WTC11 (cell line): ENCODE measurements around the gene HIP1R. TPM values are rescaled to one million over a fixed set of nuclear protein-coding genes. Genes with fewer than 3 reads are reported as not detected.
A peak's percentile ranks its signal among the peaks of the same experiment; 100 is the strongest.

ENCODE experiments used
- ATF1 ChIP-seq: sonication (generic); formaldehyde crosslinking; IDR thresholded peaks from 2 replicates; pipeline ENCODE4 v1.8.1; 2023; ENCODE audit warnings: mild to moderate bottlenecking, moderate library complexity, missing genetic modification reagents
- EMX1 ChIP-seq: fragments of 250-450 bp; sonication (Bioruptor Pico); IDR thresholded peaks from 2 replicates; pipeline ENCODE4 v1.8.0; 2021; ENCODE audit warnings: mild to moderate bottlenecking
- HMGA2 ChIP-seq: fragments of 250-450 bp; sonication (Bioruptor Pico); IDR thresholded peaks from 2 replicates; pipeline ENCODE4 v1.4.0; 2021; ENCODE audit warnings: mild to moderate bottlenecking, moderate library complexity
- IRF2 ChIP-seq: sonication (generic); formaldehyde crosslinking; IDR thresholded peaks from 2 replicates; pipeline ENCODE4 v1.8.0; 2022; ENCODE audit warnings: low read depth, missing genetic modification reagents, borderline replicate concordance
- NFE2L1 ChIP-seq: sonication (generic); formaldehyde crosslinking; IDR thresholded peaks from 2 replicates; pipeline ENCODE4 v1.8.1; 2023; ENCODE audit warnings: missing genetic modification reagents
- NFYB ChIP-seq: sonication (generic); formaldehyde crosslinking; conservative IDR thresholded peaks from 2 replicates; pipeline ENCODE4 v1.8.0; 2022; ENCODE audit warnings: low read depth, missing genetic modification reagents
- NR1H2 ChIP-seq: sonication (generic); formaldehyde crosslinking; IDR thresholded peaks from 2 replicates; pipeline ENCODE4 v1.9.0; 2021; ENCODE audit warnings: mild to moderate bottlenecking, moderate library complexity, missing genetic modification reagents
- RORB ChIP-seq: fragments of 250-450 bp; sonication (Bioruptor Pico); IDR thresholded peaks from 2 replicates; pipeline ENCODE4 v1.9.0; 2021; ENCODE audit warnings: mild to moderate bottlenecking
- SMAD4 ChIP-seq: sonication (generic); formaldehyde crosslinking; IDR thresholded peaks from 2 replicates; pipeline ENCODE4 v1.8.0; 2022; ENCODE audit warnings: mild to moderate bottlenecking, missing genetic modification reagents
- ZNF219 ChIP-seq: sonication (generic); formaldehyde crosslinking; IDR thresholded peaks from 2 replicates; pipeline ENCODE4 v1.8.0; 2023; ENCODE audit warnings: missing genetic modification reagents, mild to moderate bottlenecking, borderline replicate concordance
- ZNF317 ChIP-seq: sonication (generic); formaldehyde crosslinking; IDR thresholded peaks from 2 replicates; pipeline ENCODE4 v1.8.1; 2023; ENCODE audit warnings: low read depth, mild to moderate bottlenecking, moderate library complexity, missing genetic modification reagents, borderline replicate concordance
- ZNF423 ChIP-seq: fragments of 250-450 bp; sonication (Bioruptor Pico); IDR thresholded peaks from 2 replicates; pipeline ENCODE4 v2.1.2; 2022; ENCODE audit warnings: mild to moderate bottlenecking, moderate library complexity
- total RNA-seq: library from RNA; stranded (reverse); gene quantifications from 3 replicates; pipeline ENCODE4 v1.2.3, GENCODE V29; 2021
- TF ChIP-seq, protein P1 (sequence below): fragments of 250-450 bp; sonication (Bioruptor Pico); IDR thresholded peaks from 2 replicates; pipeline ENCODE4 v1.8.0; 2021; ENCODE audit warnings: mild to moderate bottlenecking
- TF ChIP-seq, protein P2 (sequence below): sonication (generic); formaldehyde crosslinking; IDR thresholded peaks from 2 replicates; pipeline ENCODE4 v1.8.1; 2023; ENCODE audit warnings: mild to moderate bottlenecking, missing genetic modification reagents, moderate library complexity
- TF ChIP-seq, protein P3 (sequence below): sonication (generic); formaldehyde crosslinking; IDR thresholded peaks from 2 replicates; pipeline ENCODE4 v1.8.1; 2023; ENCODE audit warnings: mild to moderate bottlenecking, missing genetic modification reagents
- TF ChIP-seq, protein P4 (sequence below): sonication (generic); formaldehyde crosslinking; IDR thresholded peaks from 2 replicates; pipeline ENCODE4 v1.8.0; 2023; ENCODE audit warnings: mild to moderate bottlenecking, missing genetic modification reagents
- TF ChIP-seq, protein P5 (sequence below): sonication (generic); formaldehyde crosslinking; IDR thresholded peaks from 2 replicates; pipeline ENCODE4 v1.8.1; 2022; ENCODE audit warnings: missing genetic modification reagents, borderline replicate concordance
- TF ChIP-seq, protein P6 (sequence below): sonication (generic); formaldehyde crosslinking; IDR thresholded peaks from 2 replicates; pipeline ENCODE4 v1.8.1; 2023; ENCODE audit warnings: mild to moderate bottlenecking, missing genetic modification reagents
- TF ChIP-seq, protein P7 (sequence below): sonication (generic); formaldehyde crosslinking; IDR thresholded peaks from 2 replicates; pipeline ENCODE4 v1.8.1; 2023; ENCODE audit warnings: mild to moderate bottlenecking, missing genetic modification reagents, borderline replicate concordance

HIP1R gene
- total RNA-seq, 1 experiment from 2014 or later, result 45.2 TPM

DNA sequence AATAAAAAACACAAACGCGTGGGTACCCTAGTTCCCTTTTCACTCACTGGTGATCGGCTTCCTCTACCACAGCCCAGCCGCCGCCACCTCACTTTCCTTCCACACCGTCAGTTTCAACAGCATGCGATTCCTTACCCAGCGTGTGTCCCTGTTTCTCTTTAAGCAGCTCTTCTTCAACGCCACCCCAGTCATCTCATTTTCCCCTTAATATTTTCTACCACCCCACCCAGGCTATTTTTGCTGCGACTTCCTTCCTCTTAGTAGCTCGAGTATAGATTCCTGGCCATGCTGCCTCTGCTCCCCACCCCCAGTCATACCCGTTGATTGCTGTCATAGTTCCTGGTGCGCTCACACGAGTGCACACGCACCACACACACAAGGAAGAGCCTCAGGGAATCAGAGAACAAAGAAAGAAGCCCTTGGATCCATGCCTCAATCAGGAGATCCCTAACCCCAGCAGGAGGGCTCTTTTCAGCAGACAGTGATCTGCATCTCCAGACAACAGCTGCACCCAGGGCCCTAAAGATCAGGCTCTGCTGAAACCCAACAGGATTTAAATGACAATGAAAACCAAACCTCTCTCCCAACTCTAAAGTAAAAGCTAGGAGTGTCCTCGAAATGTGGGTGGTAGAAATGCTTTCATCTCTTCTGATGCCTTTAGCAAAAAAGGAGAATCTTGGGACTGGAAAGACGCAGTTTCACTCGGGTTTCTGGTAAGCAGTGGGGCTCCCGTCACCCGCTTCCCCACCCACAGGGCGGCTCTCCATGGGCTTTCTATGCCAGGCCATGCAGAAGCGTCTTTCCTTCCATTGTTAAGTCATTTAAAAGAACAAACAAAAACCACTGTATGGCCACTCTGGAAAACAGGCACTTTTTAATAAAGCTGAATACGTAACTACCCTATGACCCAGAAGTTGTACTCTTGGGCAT lies 36.9 kb downstream of the HIP1R start (continued):
- TF ChIP-seq SMAD4 (CRISPR knock-in tag), result peak; percentile 98
- TF ChIP-seq EMX1, result no peak
- TF ChIP-seq IRF2 (CRISPR knock-in tag), result no peak
- TF ChIP-seq, protein P1, sequence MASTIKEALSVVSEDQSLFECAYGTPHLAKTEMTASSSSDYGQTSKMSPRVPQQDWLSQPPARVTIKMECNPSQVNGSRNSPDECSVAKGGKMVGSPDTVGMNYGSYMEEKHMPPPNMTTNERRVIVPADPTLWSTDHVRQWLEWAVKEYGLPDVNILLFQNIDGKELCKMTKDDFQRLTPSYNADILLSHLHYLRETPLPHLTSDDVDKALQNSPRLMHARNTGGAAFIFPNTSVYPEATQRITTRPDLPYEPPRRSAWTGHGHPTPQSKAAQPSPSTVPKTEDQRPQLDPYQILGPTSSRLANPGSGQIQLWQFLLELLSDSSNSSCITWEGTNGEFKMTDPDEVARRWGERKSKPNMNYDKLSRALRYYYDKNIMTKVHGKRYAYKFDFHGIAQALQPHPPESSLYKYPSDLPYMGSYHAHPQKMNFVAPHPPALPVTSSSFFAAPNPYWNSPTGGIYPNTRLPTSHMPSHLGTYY, result no peak
- TF ChIP-seq, protein P2, sequence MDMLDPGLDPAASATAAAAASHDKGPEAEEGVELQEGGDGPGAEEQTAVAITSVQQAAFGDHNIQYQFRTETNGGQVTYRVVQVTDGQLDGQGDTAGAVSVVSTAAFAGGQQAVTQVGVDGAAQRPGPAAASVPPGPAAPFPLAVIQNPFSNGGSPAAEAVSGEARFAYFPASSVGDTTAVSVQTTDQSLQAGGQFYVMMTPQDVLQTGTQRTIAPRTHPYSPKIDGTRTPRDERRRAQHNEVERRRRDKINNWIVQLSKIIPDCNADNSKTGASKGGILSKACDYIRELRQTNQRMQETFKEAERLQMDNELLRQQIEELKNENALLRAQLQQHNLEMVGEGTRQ, result no peak
- TF ChIP-seq, protein P3, sequence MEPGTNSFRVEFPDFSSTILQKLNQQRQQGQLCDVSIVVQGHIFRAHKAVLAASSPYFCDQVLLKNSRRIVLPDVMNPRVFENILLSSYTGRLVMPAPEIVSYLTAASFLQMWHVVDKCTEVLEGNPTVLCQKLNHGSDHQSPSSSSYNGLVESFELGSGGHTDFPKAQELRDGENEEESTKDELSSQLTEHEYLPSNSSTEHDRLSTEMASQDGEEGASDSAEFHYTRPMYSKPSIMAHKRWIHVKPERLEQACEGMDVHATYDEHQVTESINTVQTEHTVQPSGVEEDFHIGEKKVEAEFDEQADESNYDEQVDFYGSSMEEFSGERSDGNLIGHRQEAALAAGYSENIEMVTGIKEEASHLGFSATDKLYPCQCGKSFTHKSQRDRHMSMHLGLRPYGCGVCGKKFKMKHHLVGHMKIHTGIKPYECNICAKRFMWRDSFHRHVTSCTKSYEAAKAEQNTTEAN, result peak; percentile 98
- TF ChIP-seq, protein P4, sequence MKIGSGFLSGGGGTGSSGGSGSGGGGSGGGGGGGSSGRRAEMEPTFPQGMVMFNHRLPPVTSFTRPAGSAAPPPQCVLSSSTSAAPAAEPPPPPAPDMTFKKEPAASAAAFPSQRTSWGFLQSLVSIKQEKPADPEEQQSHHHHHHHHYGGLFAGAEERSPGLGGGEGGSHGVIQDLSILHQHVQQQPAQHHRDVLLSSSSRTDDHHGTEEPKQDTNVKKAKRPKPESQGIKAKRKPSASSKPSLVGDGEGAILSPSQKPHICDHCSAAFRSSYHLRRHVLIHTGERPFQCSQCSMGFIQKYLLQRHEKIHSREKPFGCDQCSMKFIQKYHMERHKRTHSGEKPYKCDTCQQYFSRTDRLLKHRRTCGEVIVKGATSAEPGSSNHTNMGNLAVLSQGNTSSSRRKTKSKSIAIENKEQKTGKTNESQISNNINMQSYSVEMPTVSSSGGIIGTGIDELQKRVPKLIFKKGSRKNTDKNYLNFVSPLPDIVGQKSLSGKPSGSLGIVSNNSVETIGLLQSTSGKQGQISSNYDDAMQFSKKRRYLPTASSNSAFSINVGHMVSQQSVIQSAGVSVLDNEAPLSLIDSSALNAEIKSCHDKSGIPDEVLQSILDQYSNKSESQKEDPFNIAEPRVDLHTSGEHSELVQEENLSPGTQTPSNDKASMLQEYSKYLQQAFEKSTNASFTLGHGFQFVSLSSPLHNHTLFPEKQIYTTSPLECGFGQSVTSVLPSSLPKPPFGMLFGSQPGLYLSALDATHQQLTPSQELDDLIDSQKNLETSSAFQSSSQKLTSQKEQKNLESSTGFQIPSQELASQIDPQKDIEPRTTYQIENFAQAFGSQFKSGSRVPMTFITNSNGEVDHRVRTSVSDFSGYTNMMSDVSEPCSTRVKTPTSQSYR (CRISPR knock-in tag), result peak; percentile 95
- 0 out of 2 replicates have a peak, but pooled peaks have one; percentile 29 for TF ChIP-seq ATF1 (CRISPR knock-in tag)
- TF ChIP-seq, protein P5, sequence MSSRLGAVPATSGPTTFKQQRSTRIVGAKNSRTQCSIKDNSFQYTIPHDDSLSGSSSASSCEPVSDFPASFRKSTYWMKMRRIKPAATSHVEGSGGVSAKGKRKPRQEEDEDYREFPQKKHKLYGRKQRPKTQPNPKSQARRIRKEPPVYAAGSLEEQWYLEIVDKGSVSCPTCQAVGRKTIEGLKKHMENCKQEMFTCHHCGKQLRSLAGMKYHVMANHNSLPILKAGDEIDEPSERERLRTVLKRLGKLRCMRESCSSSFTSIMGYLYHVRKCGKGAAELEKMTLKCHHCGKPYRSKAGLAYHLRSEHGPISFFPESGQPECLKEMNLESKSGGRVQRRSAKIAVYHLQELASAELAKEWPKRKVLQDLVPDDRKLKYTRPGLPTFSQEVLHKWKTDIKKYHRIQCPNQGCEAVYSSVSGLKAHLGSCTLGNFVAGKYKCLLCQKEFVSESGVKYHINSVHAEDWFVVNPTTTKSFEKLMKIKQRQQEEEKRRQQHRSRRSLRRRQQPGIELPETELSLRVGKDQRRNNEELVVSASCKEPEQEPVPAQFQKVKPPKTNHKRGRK (CRISPR knock-in tag), result no peak
- TF ChIP-seq NFE2L1 (CRISPR knock-in tag), result no peak
- TF ChIP-seq NFYB, result no peak
- TF ChIP-seq, protein P6, sequence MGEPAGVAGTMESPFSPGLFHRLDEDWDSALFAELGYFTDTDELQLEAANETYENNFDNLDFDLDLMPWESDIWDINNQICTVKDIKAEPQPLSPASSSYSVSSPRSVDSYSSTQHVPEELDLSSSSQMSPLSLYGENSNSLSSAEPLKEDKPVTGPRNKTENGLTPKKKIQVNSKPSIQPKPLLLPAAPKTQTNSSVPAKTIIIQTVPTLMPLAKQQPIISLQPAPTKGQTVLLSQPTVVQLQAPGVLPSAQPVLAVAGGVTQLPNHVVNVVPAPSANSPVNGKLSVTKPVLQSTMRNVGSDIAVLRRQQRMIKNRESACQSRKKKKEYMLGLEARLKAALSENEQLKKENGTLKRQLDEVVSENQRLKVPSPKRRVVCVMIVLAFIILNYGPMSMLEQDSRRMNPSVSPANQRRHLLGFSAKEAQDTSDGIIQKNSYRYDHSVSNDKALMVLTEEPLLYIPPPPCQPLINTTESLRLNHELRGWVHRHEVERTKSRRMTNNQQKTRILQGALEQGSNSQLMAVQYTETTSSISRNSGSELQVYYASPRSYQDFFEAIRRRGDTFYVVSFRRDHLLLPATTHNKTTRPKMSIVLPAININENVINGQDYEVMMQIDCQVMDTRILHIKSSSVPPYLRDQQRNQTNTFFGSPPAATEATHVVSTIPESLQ (CRISPR knock-in tag), result no peak
- 0 out of 2 replicates have a peak, but pooled peaks have one; percentile 29 for TF ChIP-seq ZNF317
- TF ChIP-seq, protein P7, sequence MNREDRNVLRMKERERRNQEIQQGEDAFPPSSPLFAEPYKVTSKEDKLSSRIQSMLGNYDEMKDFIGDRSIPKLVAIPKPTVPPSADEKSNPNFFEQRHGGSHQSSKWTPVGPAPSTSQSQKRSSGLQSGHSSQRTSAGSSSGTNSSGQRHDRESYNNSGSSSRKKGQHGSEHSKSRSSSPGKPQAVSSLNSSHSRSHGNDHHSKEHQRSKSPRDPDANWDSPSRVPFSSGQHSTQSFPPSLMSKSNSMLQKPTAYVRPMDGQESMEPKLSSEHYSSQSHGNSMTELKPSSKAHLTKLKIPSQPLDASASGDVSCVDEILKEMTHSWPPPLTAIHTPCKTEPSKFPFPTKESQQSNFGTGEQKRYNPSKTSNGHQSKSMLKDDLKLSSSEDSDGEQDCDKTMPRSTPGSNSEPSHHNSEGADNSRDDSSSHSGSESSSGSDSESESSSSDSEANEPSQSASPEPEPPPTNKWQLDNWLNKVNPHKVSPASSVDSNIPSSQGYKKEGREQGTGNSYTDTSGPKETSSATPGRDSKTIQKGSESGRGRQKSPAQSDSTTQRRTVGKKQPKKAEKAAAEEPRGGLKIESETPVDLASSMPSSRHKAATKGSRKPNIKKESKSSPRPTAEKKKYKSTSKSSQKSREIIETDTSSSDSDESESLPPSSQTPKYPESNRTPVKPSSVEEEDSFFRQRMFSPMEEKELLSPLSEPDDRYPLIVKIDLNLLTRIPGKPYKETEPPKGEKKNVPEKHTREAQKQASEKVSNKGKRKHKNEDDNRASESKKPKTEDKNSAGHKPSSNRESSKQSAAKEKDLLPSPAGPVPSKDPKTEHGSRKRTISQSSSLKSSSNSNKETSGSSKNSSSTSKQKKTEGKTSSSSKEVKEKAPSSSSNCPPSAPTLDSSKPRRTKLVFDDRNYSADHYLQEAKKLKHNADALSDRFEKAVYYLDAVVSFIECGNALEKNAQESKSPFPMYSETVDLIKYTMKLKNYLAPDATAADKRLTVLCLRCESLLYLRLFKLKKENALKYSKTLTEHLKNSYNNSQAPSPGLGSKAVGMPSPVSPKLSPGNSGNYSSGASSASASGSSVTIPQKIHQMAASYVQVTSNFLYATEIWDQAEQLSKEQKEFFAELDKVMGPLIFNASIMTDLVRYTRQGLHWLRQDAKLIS, result peak; percentile 66; the same call in 1 of the 2 replicates
- no peak for TF ChIP-seq RORB
- no peak for TF ChIP-seq NR1H2 (CRISPR knock-in tag)
- no peak for TF ChIP-seq ZNF219
- no peak for TF ChIP-seq ZNF423 (CRISPR knock-in tag)
- no peak for TF ChIP-seq HMGA2 (CRISPR knock-in tag)
